K562 (cell line): ENCODE measurements around the gene PODN.

Source experiments
- FOSL1 ChIP-seq: fragments of 200-800 bp; sonication (Bioruptor generic); conservative IDR thresholded peaks from 2 replicates; pipeline ENCODE4 v1.6.1; 2016; ENCODE audit warnings: missing genetic modification characterization, missing compliant biosample characterization
- JUN ChIP-seq, 2 experiments: sonication (generic) in 1 of 2; formaldehyde crosslinking in 1 of 2; IDR thresholded peaks; 2 replicates each; pipeline versions ENCODE4 v1.6.1 to v1.8.0; 2012 to 2022; ENCODE audit warnings: borderline replicate concordance in 2 of 2, mild to moderate bottlenecking in 2 of 2, improper control_type of control experiment in 1 of 2, low read depth in 1 of 2, low read length in 1 of 2, missing genetic modification reagents in 1 of 2
- MAZ ChIP-seq, 2 experiments: fragments of 450-650 bp in 1 of 2; sonication (generic) in 1 of 2; formaldehyde crosslinking; IDR thresholded peaks in 1 of 2; conservative IDR thresholded peaks in 1 of 2; 2 replicates each; pipeline versions ENCODE4 v1.4.0 to v1.5.0; 2020; ENCODE audit warnings: mild to moderate bottlenecking in 1 of 2, missing genetic modification reagents in 1 of 2
- NCOA2 ChIP-seq, 2 experiments: fragments of 450-650 bp; IDR thresholded peaks; 2 replicates each; pipeline ENCODE4 v1.6.1; 2018; ENCODE audit warnings: mild to moderate bottlenecking in 2 of 2, moderate library complexity in 1 of 2; ENCODE audit not compliant: partially characterized antibody in 2 of 2
- NFYB ChIP-seq: IDR thresholded peaks from 2 replicates; pipeline ENCODE4 v1.6.1; 2011; ENCODE audit warnings: mild to moderate bottlenecking, moderate library complexity; ENCODE audit not compliant: insufficient read length; ENCODE audit errors: extremely low read depth
- PHF8 ChIP-seq: fragments of 200-600 bp; sonication (generic); IDR thresholded peaks from 2 replicates; pipeline ENCODE4 v1.6.1; 2012; ENCODE audit warnings: mixed run types, mild to moderate bottlenecking, inconsistent platforms, low read length, moderate library complexity, borderline replicate concordance
- RAD21 ChIP-seq, 2 experiments: fragments of 250-450 bp in 1 of 2; fragments of 450-650 bp in 1 of 2; sonication (Bioruptor Pico) in 1 of 2; formaldehyde crosslinking in 1 of 2; IDR thresholded peaks in 1 of 2; conservative IDR thresholded peaks in 1 of 2; 2 replicates each; pipeline versions ENCODE4 v1.4.0 to v1.8.0; 2020 to 2022; ENCODE audit warnings: mild to moderate bottlenecking in 2 of 2, moderate library complexity in 1 of 2
- RFX5 ChIP-seq: IDR thresholded peaks from 2 replicates; pipeline ENCODE4 v1.6.1; 2011; ENCODE audit warnings: low read depth, mild to moderate bottlenecking, improper control_type of control experiment, low read length
- ZNF76 ChIP-seq: fragments of 250-450 bp; sonication (Bioruptor Pico); IDR thresholded peaks from 2 replicates; pipeline ENCODE4 v1.4.0; 2020; ENCODE audit warnings: mild to moderate bottlenecking, moderate library complexity, borderline replicate concordance
- ZNF780A ChIP-seq: fragments of 250-450 bp; sonication (Bioruptor Pico); IDR thresholded peaks from 2 replicates; pipeline ENCODE4 v1.5.0; 2021; ENCODE audit warnings: mild to moderate bottlenecking
- TF ChIP-seq, protein P1 (sequence below), 3 experiments: IDR thresholded peaks in 2 of 3; conservative IDR thresholded peaks in 1 of 3; 2 replicates each; pipeline ENCODE4 v1.5.1; 2011 to 2012; ENCODE audit warnings: low read length in 3 of 3, mild to moderate bottlenecking in 3 of 3, control low read depth in 2 of 3, improper control_type of control experiment in 1 of 3, inconsistent platforms in 1 of 3, low read depth in 1 of 3, mixed read lengths in 1 of 3, moderate library complexity in 1 of 3; ENCODE audit not compliant: insufficient read depth in 2 of 3
- TF ChIP-seq, protein P2 (sequence below): fragments of 250-450 bp; sonication (Bioruptor Pico); IDR thresholded peaks from 2 replicates; pipeline ENCODE4 v1.5.0; 2021
- TF ChIP-seq, protein P3 (sequence below): fragments of 450-650 bp; IDR thresholded peaks from 2 replicates; pipeline ENCODE4 v1.6.1; 2018; ENCODE audit warnings: mild to moderate bottlenecking, low read depth; ENCODE audit not compliant: partially characterized antibody
- TF ChIP-seq, protein P4 (sequence below): fragments of 450-650 bp; formaldehyde crosslinking; IDR thresholded peaks from 2 replicates; pipeline ENCODE4 v1.4.0; 2022; ENCODE audit warnings: missing genetic modification characterization

DNA sequence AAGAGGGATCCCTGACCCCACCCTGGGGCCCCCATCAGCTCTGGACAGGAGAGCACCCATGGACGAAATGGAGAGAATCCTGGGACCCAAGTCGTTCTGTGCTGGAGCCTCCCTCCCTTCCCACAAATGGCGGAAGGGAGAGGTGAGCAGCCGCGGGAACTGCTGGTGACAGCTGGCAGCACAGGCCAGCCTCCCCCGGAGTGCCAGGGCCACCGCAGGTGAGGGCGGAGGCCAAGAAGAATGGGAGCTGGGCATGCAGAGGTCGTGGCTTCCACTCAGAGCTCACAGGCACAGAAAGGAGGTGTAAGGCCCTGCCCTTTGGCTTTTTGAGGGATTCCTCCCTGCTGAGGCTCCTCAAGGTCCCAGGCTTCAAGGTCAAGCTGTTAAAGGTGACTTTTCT, 55.8 kb downstream of the PODN start:
- TF ChIP-seq, protein P1, sequence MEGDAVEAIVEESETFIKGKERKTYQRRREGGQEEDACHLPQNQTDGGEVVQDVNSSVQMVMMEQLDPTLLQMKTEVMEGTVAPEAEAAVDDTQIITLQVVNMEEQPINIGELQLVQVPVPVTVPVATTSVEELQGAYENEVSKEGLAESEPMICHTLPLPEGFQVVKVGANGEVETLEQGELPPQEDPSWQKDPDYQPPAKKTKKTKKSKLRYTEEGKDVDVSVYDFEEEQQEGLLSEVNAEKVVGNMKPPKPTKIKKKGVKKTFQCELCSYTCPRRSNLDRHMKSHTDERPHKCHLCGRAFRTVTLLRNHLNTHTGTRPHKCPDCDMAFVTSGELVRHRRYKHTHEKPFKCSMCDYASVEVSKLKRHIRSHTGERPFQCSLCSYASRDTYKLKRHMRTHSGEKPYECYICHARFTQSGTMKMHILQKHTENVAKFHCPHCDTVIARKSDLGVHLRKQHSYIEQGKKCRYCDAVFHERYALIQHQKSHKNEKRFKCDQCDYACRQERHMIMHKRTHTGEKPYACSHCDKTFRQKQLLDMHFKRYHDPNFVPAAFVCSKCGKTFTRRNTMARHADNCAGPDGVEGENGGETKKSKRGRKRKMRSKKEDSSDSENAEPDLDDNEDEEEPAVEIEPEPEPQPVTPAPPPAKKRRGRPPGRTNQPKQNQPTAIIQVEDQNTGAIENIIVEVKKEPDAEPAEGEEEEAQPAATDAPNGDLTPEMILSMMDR (IDR thresholded peaks at IDR 0.05 in 2 of 3, conservative IDR thresholded peaks at IDR 0.05 in 1 of 3; ENCODE audit: insufficient read depth in 2 of 3, low read depth in 1 of 3, low read length in 3 of 3): no peak
- TF ChIP-seq, protein P2, sequence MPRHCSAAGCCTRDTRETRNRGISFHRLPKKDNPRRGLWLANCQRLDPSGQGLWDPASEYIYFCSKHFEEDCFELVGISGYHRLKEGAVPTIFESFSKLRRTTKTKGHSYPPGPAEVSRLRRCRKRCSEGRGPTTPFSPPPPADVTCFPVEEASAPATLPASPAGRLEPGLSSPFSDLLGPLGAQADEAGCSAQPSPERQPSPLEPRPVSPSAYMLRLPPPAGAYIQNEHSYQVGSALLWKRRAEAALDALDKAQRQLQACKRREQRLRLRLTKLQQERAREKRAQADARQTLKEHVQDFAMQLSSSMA: no peak
- no peak for TF ChIP-seq PHF8
- TF ChIP-seq, protein P3, sequence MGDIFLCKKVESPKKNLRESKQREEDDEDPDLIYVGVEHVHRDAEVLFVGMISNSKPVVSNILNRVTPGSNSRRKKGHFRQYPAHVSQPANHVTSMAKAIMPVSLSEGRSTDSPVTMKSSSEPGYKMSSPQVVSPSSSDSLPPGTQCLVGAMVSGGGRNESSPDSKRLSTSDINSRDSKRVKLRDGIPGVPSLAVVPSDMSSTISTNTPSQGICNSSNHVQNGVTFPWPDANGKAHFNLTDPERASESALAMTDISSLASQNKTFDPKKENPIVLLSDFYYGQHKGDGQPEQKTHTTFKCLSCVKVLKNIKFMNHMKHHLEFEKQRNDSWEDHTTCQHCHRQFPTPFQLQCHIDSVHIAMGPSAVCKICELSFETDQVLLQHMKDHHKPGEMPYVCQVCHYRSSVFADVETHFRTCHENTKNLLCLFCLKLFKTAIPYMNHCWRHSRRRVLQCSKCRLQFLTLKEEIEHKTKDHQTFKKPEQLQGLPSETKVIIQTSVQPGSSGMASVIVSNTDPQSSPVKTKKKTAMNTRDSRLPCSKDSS: no peak
- no peak for TF ChIP-seq ZNF780A
- TF ChIP-seq NFYB: no peak
- no peak for TF ChIP-seq FOSL1 (tag)
- TF ChIP-seq RAD21 (CRISPR knock-in tag; conservative IDR thresholded peaks at IDR 0.05 in 1 of 2, IDR thresholded peaks at IDR 0.05 in 1 of 2): no peak
- TF ChIP-seq NCOA2 (IDR thresholded peaks at IDR 0.05; ENCODE audit: partially characterized antibody in 2 of 2): no peak
- no peak for TF ChIP-seq ZNF76
- TF ChIP-seq, protein P4, sequence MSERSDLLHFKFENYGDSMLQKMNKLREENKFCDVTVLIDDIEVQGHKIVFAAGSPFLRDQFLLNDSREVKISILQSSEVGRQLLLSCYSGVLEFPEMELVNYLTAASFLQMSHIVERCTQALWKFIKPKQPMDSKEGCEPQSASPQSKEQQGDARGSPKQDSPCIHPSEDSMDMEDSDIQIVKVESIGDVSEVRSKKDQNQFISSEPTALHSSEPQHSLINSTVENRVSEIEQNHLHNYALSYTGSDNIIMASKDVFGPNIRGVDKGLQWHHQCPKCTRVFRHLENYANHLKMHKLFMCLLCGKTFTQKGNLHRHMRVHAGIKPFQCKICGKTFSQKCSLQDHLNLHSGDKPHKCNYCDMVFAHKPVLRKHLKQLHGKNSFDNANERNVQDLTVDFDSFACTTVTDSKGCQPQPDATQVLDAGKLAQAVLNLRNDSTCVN (CRISPR knock-in tag): no peak
- TF ChIP-seq RFX5: no peak
- no peak for TF ChIP-seq JUN (IDR thresholded peaks at IDR 0.05; ENCODE audit: borderline replicate concordance, low read depth, low read length)
- no peak for TF ChIP-seq JUN (CRISPR knock-in tag; IDR thresholded peaks at IDR 0.05; ENCODE audit: borderline replicate concordance)
- TF ChIP-seq MAZ (CRISPR knock-in tag; conservative IDR thresholded peaks at IDR 0.05 in 1 of 2, IDR thresholded peaks at IDR 0.05 in 1 of 2): no peak
